Skeletal muscle cell (primary cell): Measurements from ENCODE around the gene HYAL3.
"Not testable (repeated sequence)": the region's sequence is repeated elsewhere in the genome, so short reads cannot be mapped to it uniquely, and the experiment has no call there.

Experiments used
- DNase-seq: peaks from one replicate; pipeline ENCODE4 v3.0.0-alpha.2; 2010; ENCODE audit warnings: low read depth
- H3K4me3 ChIP-seq: 2 replicates; pipeline ENCODE4 v1.5.1; 2011; ENCODE audit warnings: low read depth, mild to moderate bottlenecking, control low read depth, low read length, moderate library complexity

The HYAL3 gene

GRCh38 chr3:50318163-50318562 lies 19.0 kb upstream of the HYAL3 start:
- H3K4me3 ChIP-seq = no peak overlapping the region

GRCh38 chr3:50317300-50317699 lies 18.1 kb upstream of the HYAL3 start:
- no peak overlapping the region for H3K4me3 ChIP-seq
- DNase-seq = no peak

More at GRCh38 chr3:50318163-50318562, 19.0 kb upstream of the HYAL3 start:
- DNase-seq = no peak

- DNase-seq = no peak
- no peak overlapping the region for H3K4me3 ChIP-seq
Measured at GRCh38 chr3:50316657-50317242, 17.5 kb upstream of the HYAL3 start.

GRCh38 chr3:50314816-50315215 lies 15.6 kb upstream of the HYAL3 start:
- no peak overlapping the region for H3K4me3 ChIP-seq
- no peak for DNase-seq

GRCh38 chr3:50314342-50314741 lies 15.1 kb upstream of the HYAL3 start:
- H3K4me3 ChIP-seq = no peak overlapping the region
- no peak for DNase-seq

- H3K4me3 ChIP-seq, DNase-seq: not testable (repeated sequence)
Measured at GRCh38 chr3:50312041-50312440, 12.8 kb upstream of the HYAL3 start.

GRCh38 chr3:50304601-50305000 lies 5.4 kb upstream of the HYAL3 start:
- H3K4me3 ChIP-seq = no peak overlapping the region
- DNase-seq = no peak

GRCh38 chr3:50303013-50303815 lies 4.0 kb upstream of the HYAL3 start, which contains the start of gene HYAL1:
TSS of gene HYAL1 (minus strand) at chr3:50303574. CDS start at chr3:50302956, 618 bp downstream.
- no peak within 1 kb of the TSS for H3K4me3 ChIP-seq
- DNase-seq = no peak

- no peak overlapping the region for H3K4me3 ChIP-seq
- DNase-seq = no peak
Measured at GRCh38 chr3:50302095-50303012, 3.1 kb upstream of the HYAL3 start.

GRCh38 chr3:50300681-50301254 lies 1.6 kb upstream of the HYAL3 start:
- DNase-seq = no peak
- no peak overlapping the region for H3K4me3 ChIP-seq

GRCh38 chr3:50299929-50300680 lies 900 bp upstream of the HYAL3 start:
- H3K4me3 ChIP-seq = peak overlapping the region; percentile 53
- DNase-seq = peak; percentile 13

- peak overlapping the region; percentile 53 for H3K4me3 ChIP-seq
- DNase-seq = no peak
Measured at GRCh38 chr3:50299638-50299928, 378 bp upstream of the HYAL3 start.

GRCh38 chr3:50297896-50298725 lies 1.1 kb downstream of the HYAL3 start:
- H3K4me3 ChIP-seq = peak overlapping the region; percentile 77
- no peak for DNase-seq

- DNase-seq = no peak
- H3K4me3 ChIP-seq = no peak overlapping the region
Measured at GRCh38 chr3:50297384-50297775, 1.8 kb downstream of the HYAL3 start.

GRCh38 chr3:50296721-50297383 lies 2.4 kb downstream of the HYAL3 start:
- DNase-seq = no peak
- H3K4me3 ChIP-seq = no peak overlapping the region

- H3K4me3 ChIP-seq = no peak overlapping the region
- DNase-seq = no peak
Measured at GRCh38 chr3:50295553-50296431, 3.4 kb downstream of the HYAL3 start.
